ENCODE data around the gene MAML1. TPM values are rescaled to one million over a fixed set of nuclear protein-coding genes. Genes with fewer than 3 reads are reported as not detected.

The MAML1 gene
- total and polyA plus RNA-seq, 3 donors from 2014 or later = 23.5 to 60.7 (median 52.5) TPM

DNA sequence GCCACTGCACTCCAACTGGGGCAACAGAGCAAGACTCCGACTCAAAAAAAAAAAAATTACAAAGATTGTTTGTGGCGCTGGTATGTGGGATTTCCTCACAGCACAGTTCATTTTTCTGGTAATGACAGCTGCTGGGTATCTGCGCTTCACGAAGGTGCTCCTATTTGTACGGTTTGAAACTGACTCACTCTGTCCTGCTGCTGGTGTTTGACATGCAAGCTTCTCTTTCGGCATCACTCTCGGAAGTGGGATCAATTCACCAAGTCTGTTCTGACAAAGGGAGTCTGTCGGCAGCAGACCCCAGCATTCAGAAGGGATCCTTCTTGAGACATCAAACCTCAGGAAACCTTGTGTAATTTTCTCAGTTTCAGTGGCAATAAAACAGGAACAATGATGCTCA, 26.3 kb downstream of the MAML1 start:
- H3K27ac ChIP-seq = no peak overlapping the region
- TF ChIP-seq, protein P1, sequence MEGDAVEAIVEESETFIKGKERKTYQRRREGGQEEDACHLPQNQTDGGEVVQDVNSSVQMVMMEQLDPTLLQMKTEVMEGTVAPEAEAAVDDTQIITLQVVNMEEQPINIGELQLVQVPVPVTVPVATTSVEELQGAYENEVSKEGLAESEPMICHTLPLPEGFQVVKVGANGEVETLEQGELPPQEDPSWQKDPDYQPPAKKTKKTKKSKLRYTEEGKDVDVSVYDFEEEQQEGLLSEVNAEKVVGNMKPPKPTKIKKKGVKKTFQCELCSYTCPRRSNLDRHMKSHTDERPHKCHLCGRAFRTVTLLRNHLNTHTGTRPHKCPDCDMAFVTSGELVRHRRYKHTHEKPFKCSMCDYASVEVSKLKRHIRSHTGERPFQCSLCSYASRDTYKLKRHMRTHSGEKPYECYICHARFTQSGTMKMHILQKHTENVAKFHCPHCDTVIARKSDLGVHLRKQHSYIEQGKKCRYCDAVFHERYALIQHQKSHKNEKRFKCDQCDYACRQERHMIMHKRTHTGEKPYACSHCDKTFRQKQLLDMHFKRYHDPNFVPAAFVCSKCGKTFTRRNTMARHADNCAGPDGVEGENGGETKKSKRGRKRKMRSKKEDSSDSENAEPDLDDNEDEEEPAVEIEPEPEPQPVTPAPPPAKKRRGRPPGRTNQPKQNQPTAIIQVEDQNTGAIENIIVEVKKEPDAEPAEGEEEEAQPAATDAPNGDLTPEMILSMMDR (IDR thresholded peaks at IDR 0.05) = no peak
- no peak for DNase-seq
- peaks cover 37% of the 10 kb centered on the region for H3K4me1 ChIP-seq
- intact Hi-C loops (cut with DNase I; ENCODE audit: low total_unique reads) = no loop called here
- no peaks in the 10 kb centered on the region for H3K9me3 ChIP-seq
- H3K4me3 ChIP-seq = no peak overlapping the region
- H3K36me3 ChIP-seq (ENCODE audit: low read depth, missing control alignments) = no peaks in the 10 kb centered on the region
- H3K27me3 ChIP-seq = no peaks in the 10 kb centered on the region
- WGBS, 2 donors = 85 to 91% methylated on average over 8 of the region's 8 CpGs

DNA sequence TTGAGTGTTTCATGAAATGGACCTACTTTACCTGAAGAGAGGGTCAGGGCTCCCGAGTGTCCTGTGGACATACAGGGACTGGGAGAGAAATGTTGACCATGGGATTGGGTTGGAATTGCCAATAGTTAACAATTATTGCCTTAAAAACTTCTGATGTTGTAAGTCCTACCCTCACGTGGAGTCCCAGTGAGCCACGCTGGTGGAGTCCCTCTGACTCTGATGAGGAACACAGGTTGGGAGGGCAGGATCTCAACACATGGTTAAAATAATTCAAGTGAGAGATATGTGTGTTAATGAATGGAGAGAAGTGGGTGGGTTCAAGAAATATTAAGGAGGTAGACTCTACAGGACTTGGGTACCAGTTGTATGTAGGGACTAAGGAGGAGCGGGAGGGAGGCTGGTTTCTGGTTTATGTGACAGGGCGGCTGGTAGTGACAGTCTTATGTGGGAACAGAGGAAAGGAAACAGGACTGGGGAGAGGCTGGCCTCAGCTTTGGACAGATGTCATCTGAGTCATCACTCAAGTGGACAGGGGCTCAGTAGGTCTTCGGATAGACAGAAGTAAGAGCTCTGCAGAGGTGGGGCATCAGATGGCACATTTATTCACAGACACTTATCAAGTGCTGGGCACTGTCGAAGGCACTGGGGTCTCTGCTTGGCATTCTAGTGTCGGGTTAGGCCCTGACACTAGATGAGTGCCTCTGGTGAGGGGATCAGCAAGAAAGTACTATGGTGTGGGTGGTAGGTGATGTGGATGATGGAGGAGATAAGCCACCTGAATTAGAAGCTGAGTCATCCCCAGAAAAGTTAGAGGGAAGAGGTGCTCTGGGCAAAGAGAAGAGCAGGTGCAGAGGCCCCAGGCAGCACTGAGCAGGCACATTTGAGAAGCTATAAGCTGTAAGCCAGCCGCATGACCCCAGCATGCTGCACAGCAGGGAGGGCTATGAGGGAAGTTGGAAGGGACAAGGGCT, 27.2 kb downstream of the MAML1 start:
- no peak overlapping the region for H3K4me3 ChIP-seq
- no peak for TF ChIP-seq POLR2A (IDR thresholded peaks at IDR 0.05)
- TF ChIP-seq, protein P1 (IDR thresholded peaks at IDR 0.05) = no peak
- 88 to 92% methylated on average over 9 of the region's 9 CpGs for WGBS, 2 donors
- H3K27me3 ChIP-seq = no peaks in the 10 kb centered on the region
- DNase-seq = no peak
- H3K27ac ChIP-seq = no peak overlapping the region
- intact Hi-C loops (cut with DNase I; ENCODE audit: low total_unique reads) = no loop called here
- no peaks in the 10 kb centered on the region for H3K36me3 ChIP-seq (ENCODE audit: low read depth, missing control alignments)
- peaks cover 30% of the 10 kb centered on the region for H3K4me1 ChIP-seq
- no peaks in the 10 kb centered on the region for H3K9me3 ChIP-seq

DNA sequence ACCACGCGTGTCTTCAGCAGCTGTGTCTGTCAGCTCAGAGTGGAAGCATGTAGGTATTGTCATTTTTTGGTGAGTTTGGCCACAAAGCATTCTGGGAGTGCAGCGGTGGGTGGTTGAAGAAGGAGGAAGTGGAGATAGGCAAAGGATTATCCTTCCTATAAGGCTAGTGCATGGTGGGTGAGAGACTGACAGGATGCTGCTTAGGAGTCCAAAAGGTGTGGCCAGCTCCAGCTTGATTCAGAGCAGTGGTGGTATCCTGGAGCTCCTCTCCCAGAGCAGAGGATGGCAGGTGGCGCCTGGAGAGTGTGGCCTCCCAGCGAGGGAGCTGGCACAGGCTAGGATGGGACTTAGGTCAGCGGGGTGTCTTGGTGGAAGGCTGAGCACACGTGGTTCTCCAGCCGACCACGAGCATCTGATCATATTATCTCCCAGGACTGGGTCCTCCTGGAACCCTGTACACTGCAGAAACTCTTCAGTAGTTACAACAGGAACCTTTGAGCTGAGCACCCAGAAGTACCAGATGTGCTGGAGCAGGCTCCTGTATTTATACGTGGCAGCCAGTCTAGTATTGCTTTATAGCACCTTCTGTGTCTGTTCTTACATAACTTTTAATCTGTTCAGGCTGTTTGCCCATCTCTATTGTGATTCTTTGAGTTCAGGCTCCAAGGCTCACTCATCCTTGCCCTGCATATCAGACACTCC, 29.6 kb downstream of the MAML1 start:
- intact Hi-C loops (cut with DNase I; ENCODE audit: low total_unique reads) = no loop called here
- Histone ChIP-seq H3K4me3 (no peak overlapping the region), H3K9me3 (no peaks in the 10 kb centered on the region), H3K27me3 (no peaks in the 10 kb centered on the region), H3K36me3 (ENCODE audit: low read depth, missing control alignments) (no peaks in the 10 kb centered on the region), H3K27ac (peak overlapping the region in 1 of 2 donors; percentile 32), H3K4me1 (peaks cover 21% of the 10 kb centered on the region)
- 39 to 54% methylated on average over 10 of the region's 10 CpGs for WGBS, 2 donors
- DNase-seq = no peak
- no peak for TF ChIP-seq POLR2A (IDR thresholded peaks at IDR 0.05)
- TF ChIP-seq, protein P1 (IDR thresholded peaks at IDR 0.05) = no peak

DNA sequence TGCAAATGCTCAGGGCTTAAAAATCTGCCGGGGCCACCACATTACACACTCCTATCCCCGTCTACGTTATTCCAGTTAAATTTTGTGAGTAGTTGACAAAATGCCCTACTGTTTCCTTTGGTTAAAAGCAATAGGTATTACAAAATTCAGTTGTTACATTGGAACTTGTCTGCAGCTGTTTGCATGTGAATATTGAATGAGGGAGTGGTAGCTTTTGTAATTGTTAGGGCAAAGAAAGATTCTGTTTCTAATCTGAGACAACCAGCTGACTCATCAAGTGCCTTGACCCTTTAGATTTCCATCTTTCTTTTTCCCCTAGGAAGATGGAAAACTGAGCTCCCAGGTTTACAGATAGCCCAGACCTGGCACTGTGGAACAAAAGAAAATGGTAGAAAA, 30.2 kb downstream of the MAML1 start:
- intact Hi-C loops (cut with DNase I; ENCODE audit: low total_unique reads) = no loop called here
- Histone ChIP-seq H3K9me3 (no peaks in the 10 kb centered on the region), H3K27ac (peak overlapping the region in 1 of 2 donors; percentile 32), H3K4me1 (peaks cover 21% of the 10 kb centered on the region), H3K4me3 (no peak overlapping the region), H3K27me3 (no peaks in the 10 kb centered on the region), H3K36me3 (ENCODE audit: low read depth, missing control alignments) (no peaks in the 10 kb centered on the region)
- TF ChIP-seq POLR2A (IDR thresholded peaks at IDR 0.05) = no peak
- TF ChIP-seq, protein P1 (IDR thresholded peaks at IDR 0.05) = no peak
- 27 to 36% methylated on average over 3 of the region's 3 CpGs for WGBS, 2 donors
- DNase-seq = no peak
